Fibroblast of lung (primary cell): ENCODE measurements around the gene OR8A1. TPM values are rescaled to one million over a fixed set of nuclear protein-coding genes. Genes with fewer than 3 reads are reported as not detected.
"Not testable (repeated sequence)": the region's sequence is repeated elsewhere in the genome, so short reads cannot be mapped to it uniquely, and the experiment has no call there.

Experiments
- DNase-seq, 2 donors: peaks; one replicate each; pipeline versions ENCODE4 v3.0.0 to v3.0.0-alpha.2; 2010; ENCODE audit warnings: low read depth in 2 of 2
- H2AFZ ChIP-seq: 2 replicates; pipeline ENCODE4 v1.5.1; 2012; ENCODE audit warnings: low read length, control low read depth, inconsistent platforms
- H3K27ac ChIP-seq: 2 replicates; pipeline ENCODE4 v1.5.1; 2011; ENCODE audit warnings: low read length, control low read depth; ENCODE audit not compliant: insufficient read depth
- H3K27me3 ChIP-seq: 2 replicates; pipeline ENCODE4 v1.5.1; 2011; ENCODE audit warnings: mild to moderate bottlenecking, low read length; ENCODE audit not compliant: control insufficient read depth, insufficient read depth
- H3K36me3 ChIP-seq: 2 replicates; pipeline ENCODE4 v1.5.1; 2011; ENCODE audit warnings: low read length; ENCODE audit not compliant: control insufficient read depth, insufficient read depth
- H3K4me1 ChIP-seq: 2 replicates; pipeline ENCODE4 v1.5.1; 2011; ENCODE audit warnings: low read length; ENCODE audit not compliant: control insufficient read depth, insufficient read depth; ENCODE audit errors: extremely low read depth
- H3K4me2 ChIP-seq: 2 replicates; pipeline ENCODE4 v1.5.1; 2011; ENCODE audit warnings: low read length, control low read depth; ENCODE audit not compliant: insufficient read depth; ENCODE audit errors: extremely low read depth
- H3K4me3 ChIP-seq, 4 experiments: fragments of 200-600 bp in 1 of 4; sonication (generic) in 1 of 4; replicated peaks in 1 of 4; 2 replicates each; pipeline ENCODE4 v1.5.1; 2011 to 2016; ENCODE audit warnings: low read length in 4 of 4, low read depth in 3 of 4, mild to moderate bottlenecking in 3 of 4, control low read depth in 2 of 4, inconsistent platforms in 1 of 4, mixed read lengths in 1 of 4; ENCODE audit not compliant: insufficient read depth in 1 of 4; ENCODE audit errors: control extremely low read depth in 1 of 4
- H3K79me2 ChIP-seq: 2 replicates; pipeline ENCODE4 v1.5.1; 2012; ENCODE audit warnings: mild to moderate bottlenecking, low read length, inconsistent platforms; ENCODE audit not compliant: control insufficient read depth, insufficient read depth
- H3K9ac ChIP-seq: 2 replicates; pipeline ENCODE4 v1.5.1; 2011; ENCODE audit warnings: mild to moderate bottlenecking, low read length, control low read depth; ENCODE audit not compliant: insufficient read depth
- H3K9me3 ChIP-seq: 2 replicates; pipeline ENCODE4 v1.5.1; 2012; ENCODE audit warnings: low read depth, low read length; ENCODE audit not compliant: control insufficient read depth, insufficient read depth
- H4K20me1 ChIP-seq: 2 replicates; pipeline ENCODE4 v1.5.1; 2011; ENCODE audit warnings: low read length; ENCODE audit not compliant: control insufficient read depth, insufficient read depth; ENCODE audit errors: extremely low read depth
- EZH2 ChIP-seq: IDR thresholded peaks from 2 replicates; pipeline ENCODE4 v1.5.1; 2012; ENCODE audit warnings: low read length, control low read depth, mild to moderate bottlenecking; ENCODE audit errors: missing control alignments
- polyA plus RNA-seq, 2 donors: library from polyadenylated mRNA; depleted of rRNA in 1 of 2; stranded (reverse) in 1 of 2; unstranded in 1 of 2; fragments of >200 nt; gene quantifications; 2 replicates each; pipeline ENCODE4 v1.2.1, GENCODE V29; 2011 to 2012; ENCODE audit warnings: missing spikeins in 1 of 2
- total RNA-seq: library from RNA; depleted of rRNA; stranded (reverse); fragments of >200 nt; gene quantifications from 2 replicates; pipeline ENCODE4 v1.2.1, GENCODE V29; 2014
- TF ChIP-seq, protein P1 (sequence below), 2 donors: IDR thresholded peaks in 1 of 2; conservative IDR thresholded peaks in 1 of 2; 1 replicate in 1 of 2; 2 replicates in 1 of 2; pipeline ENCODE4 v1.5.1; 2011 to 2012; ENCODE audit warnings: low read length in 2 of 2, control low read depth in 1 of 2, inconsistent platforms in 1 of 2, low read depth in 1 of 2, mild to moderate bottlenecking in 1 of 2

The OR8A1 gene
- total and polyA plus RNA-seq, 2 donors (not counting 1 experiment from before 2014, with no cell fraction given) = not detected

DNA sequence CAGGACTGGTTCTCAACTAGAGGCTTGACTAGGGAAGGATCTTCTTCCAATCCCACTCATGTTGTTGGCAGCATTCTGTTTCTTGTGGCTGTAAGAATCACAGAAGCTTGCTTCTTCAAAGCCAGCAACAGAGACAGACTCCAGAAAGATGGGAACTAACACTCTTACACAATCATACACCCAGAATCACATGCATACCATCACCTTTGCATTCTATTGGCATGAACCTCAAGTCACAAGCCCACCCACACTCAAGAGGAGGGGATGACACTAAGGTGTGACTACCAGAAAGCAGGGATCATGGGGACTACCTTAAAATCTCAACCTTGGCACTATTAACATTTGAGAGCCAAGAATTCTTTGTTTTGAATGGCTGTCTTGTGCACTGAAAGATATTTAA lies 27.8 kb downstream of the OR8A1 start:
- no peaks in the 10 kb centered on the region for H3K4me1 ChIP-seq
- H3K4me3 ChIP-seq = no peak overlapping the region
- H3K36me3 ChIP-seq = no peaks in the 10 kb centered on the region

GRCh38 chr11:124600621-124601320 lies 31.0 kb downstream of the OR8A1 start:
- Histone ChIP-seq H3K79me2 (no peaks in the 10 kb centered on the region), H3K4me3 (no peak overlapping the region), H3K4me2 (no peak overlapping the region), H3K4me1 (no peaks in the 10 kb centered on the region), H3K27me3 (no peaks in the 10 kb centered on the region), H3K9ac (no peak overlapping the region), H3K9me3 (no peaks in the 10 kb centered on the region), H2AFZ (no peak overlapping the region), H3K36me3 (no peaks in the 10 kb centered on the region), H3K27ac (no peak overlapping the region), H4K20me1 (no peaks in the 10 kb centered on the region)
- no peak for TF ChIP-seq EZH2
- TF ChIP-seq, protein P1, sequence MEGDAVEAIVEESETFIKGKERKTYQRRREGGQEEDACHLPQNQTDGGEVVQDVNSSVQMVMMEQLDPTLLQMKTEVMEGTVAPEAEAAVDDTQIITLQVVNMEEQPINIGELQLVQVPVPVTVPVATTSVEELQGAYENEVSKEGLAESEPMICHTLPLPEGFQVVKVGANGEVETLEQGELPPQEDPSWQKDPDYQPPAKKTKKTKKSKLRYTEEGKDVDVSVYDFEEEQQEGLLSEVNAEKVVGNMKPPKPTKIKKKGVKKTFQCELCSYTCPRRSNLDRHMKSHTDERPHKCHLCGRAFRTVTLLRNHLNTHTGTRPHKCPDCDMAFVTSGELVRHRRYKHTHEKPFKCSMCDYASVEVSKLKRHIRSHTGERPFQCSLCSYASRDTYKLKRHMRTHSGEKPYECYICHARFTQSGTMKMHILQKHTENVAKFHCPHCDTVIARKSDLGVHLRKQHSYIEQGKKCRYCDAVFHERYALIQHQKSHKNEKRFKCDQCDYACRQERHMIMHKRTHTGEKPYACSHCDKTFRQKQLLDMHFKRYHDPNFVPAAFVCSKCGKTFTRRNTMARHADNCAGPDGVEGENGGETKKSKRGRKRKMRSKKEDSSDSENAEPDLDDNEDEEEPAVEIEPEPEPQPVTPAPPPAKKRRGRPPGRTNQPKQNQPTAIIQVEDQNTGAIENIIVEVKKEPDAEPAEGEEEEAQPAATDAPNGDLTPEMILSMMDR (conservative IDR thresholded peaks at IDR 0.05 in 1 of 2, IDR thresholded peaks at IDR 0.05 in 1 of 2; ENCODE audit: low read depth in 1 of 2, low read length in 2 of 2) = no peak
- no peak for DNase-seq

More for the DNA sequence above, 27.8 kb downstream of the OR8A1 start:
- Histone ChIP-seq H3K79me2 (no peaks in the 10 kb centered on the region), H3K27ac (no peak overlapping the region), H2AFZ (no peak overlapping the region), H3K9me3 (no peaks in the 10 kb centered on the region), H3K4me2 (no peak overlapping the region), H3K9ac (no peak overlapping the region), H3K27me3 (no peaks in the 10 kb centered on the region), H4K20me1 (no peaks in the 10 kb centered on the region)
- DNase-seq = no peak
- no peak for TF ChIP-seq EZH2
- TF ChIP-seq, protein P1 (conservative IDR thresholded peaks at IDR 0.05 in 1 of 2, IDR thresholded peaks at IDR 0.05 in 1 of 2; ENCODE audit: low read depth in 1 of 2, low read length in 2 of 2) = no peak

DNA sequence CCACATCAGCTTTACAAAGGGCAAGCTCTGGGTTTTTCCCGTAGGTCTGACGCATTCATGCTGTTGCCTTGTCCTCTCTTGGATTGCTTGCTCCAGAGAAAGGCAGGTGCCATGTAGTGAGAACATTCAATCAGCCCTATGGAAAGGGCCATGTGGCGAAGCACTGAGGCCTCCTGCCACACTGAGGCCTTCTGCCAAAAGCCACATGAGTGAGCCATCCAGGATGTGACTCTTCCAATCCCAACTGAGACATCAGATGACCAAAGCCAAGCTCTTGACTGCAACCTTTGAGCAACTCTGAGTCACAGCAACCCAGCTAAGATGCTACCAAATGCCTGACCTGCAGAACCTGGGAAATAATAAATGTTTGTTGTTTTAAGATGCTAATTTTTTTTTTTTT lies 32.4 kb downstream of the OR8A1 start:
- Histone ChIP-seq H4K20me1 (no peaks in the 10 kb centered on the region), H3K27ac (no peak overlapping the region), H3K27me3 (no peaks in the 10 kb centered on the region), H3K36me3 (no peaks in the 10 kb centered on the region), H3K4me3 (no peak overlapping the region), H3K4me1 (no peaks in the 10 kb centered on the region), H3K9ac (no peak overlapping the region), H3K9me3 (no peaks in the 10 kb centered on the region), H2AFZ (no peak overlapping the region), H3K79me2 (no peaks in the 10 kb centered on the region), H3K4me2 (no peak overlapping the region)
- TF ChIP-seq, protein P1 (conservative IDR thresholded peaks at IDR 0.05 in 1 of 2, IDR thresholded peaks at IDR 0.05 in 1 of 2; ENCODE audit: low read depth in 1 of 2, low read length in 2 of 2) = no peak
- TF ChIP-seq EZH2 = no peak
- peak in 1 of 2 donors; percentile 60 for DNase-seq

GRCh38 chr11:124602723-124603122 lies 32.9 kb downstream of the OR8A1 start:
- H3K79me2 ChIP-seq, H2AFZ ChIP-seq, H4K20me1 ChIP-seq, DNase-seq, H3K4me2 ChIP-seq, H3K9ac ChIP-seq, H3K9me3 ChIP-seq, H3K36me3 ChIP-seq, H3K4me3 ChIP-seq, H3K27ac ChIP-seq, H3K4me1 ChIP-seq, H3K27me3 ChIP-seq: not testable (repeated sequence)
